ENCODE data around the gene RMDN2. TPM values are rescaled to one million over a fixed set of nuclear protein-coding genes. Genes with fewer than 3 reads are reported as not detected.

The RMDN2 gene
- total RNA-seq, 1 experiment from 2014 or later: 5.3 TPM

- TF ChIP-seq, protein P1, sequence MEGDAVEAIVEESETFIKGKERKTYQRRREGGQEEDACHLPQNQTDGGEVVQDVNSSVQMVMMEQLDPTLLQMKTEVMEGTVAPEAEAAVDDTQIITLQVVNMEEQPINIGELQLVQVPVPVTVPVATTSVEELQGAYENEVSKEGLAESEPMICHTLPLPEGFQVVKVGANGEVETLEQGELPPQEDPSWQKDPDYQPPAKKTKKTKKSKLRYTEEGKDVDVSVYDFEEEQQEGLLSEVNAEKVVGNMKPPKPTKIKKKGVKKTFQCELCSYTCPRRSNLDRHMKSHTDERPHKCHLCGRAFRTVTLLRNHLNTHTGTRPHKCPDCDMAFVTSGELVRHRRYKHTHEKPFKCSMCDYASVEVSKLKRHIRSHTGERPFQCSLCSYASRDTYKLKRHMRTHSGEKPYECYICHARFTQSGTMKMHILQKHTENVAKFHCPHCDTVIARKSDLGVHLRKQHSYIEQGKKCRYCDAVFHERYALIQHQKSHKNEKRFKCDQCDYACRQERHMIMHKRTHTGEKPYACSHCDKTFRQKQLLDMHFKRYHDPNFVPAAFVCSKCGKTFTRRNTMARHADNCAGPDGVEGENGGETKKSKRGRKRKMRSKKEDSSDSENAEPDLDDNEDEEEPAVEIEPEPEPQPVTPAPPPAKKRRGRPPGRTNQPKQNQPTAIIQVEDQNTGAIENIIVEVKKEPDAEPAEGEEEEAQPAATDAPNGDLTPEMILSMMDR (conservative IDR thresholded peaks at IDR 0.05): no peak
- TF ChIP-seq EZH2 (IDR thresholded peaks at IDR 0.05; ENCODE audit: low read depth): no peak
- H3K27ac ChIP-seq: no peak overlapping the region
- ChIA-PET POLR2A (ENCODE audit: unreplicated experiment) (no interaction called here), CTCF (no interaction called here)
- H3K36me3 ChIP-seq (ENCODE audit: low read depth): no peaks in the 10 kb centered on the region
- H3K9me3 ChIP-seq (ENCODE audit: insufficient read depth, low read depth): no peaks in the 10 kb centered on the region
- intact Hi-C loops (cut with micrococcal nuclease; ENCODE audit: unreplicated experiment): no loop called here
- H3K79me2 ChIP-seq (ENCODE audit: low read depth): no peaks in the 10 kb centered on the region
- H2AFZ ChIP-seq: no peak overlapping the region
- no peaks in the 10 kb centered on the region for H3K27me3 ChIP-seq (ENCODE audit: insufficient read depth, low read depth)
- no peaks in the 10 kb centered on the region for H3F3A ChIP-seq (ENCODE audit: insufficient read depth, low read depth)
- no peak overlapping the region for H3K4me2 ChIP-seq
- H4K20me1 ChIP-seq (ENCODE audit: insufficient read depth): no peaks in the 10 kb centered on the region
- H3K4me1 ChIP-seq (replicated peaks; ENCODE audit: insufficient read depth): no peaks in the 10 kb centered on the region
- H3K4me3 ChIP-seq: no peak overlapping the region
- BruUV-seq (replicated peaks): no TSS peak
- H3K9me2 ChIP-seq (ENCODE audit: insufficient read depth): no peaks in the 10 kb centered on the region
- no peak for DNase-seq
These were observed 120.7 kb downstream of the RMDN2 start for GRCh38 chr2:38045811-38046210.

- POLR2A ChIA-PET (ENCODE audit: unreplicated experiment): no interaction called here
- H3K4me2 ChIP-seq: no peak overlapping the region
- H3K27me3 ChIP-seq (ENCODE audit: insufficient read depth, low read depth): no peaks in the 10 kb centered on the region
- H3K79me2 ChIP-seq (ENCODE audit: low read depth): no peaks in the 10 kb centered on the region
- H3F3A ChIP-seq (ENCODE audit: insufficient read depth, low read depth): no peaks in the 10 kb centered on the region
- BruUV-seq (replicated peaks): no TSS peak
- no peaks in the 10 kb centered on the region for H3K36me3 ChIP-seq (ENCODE audit: low read depth)
- no peaks in the 10 kb centered on the region for H3K9me2 ChIP-seq (ENCODE audit: insufficient read depth)
- H4K20me1 ChIP-seq (ENCODE audit: insufficient read depth): no peaks in the 10 kb centered on the region
- no peaks in the 10 kb centered on the region for H3K9me3 ChIP-seq (ENCODE audit: insufficient read depth, low read depth)
- TF ChIP-seq, protein P1 (conservative IDR thresholded peaks at IDR 0.05): no peak
- no peak for TF ChIP-seq EZH2 (IDR thresholded peaks at IDR 0.05; ENCODE audit: low read depth)
- H2AFZ ChIP-seq: no peak overlapping the region
- no peak overlapping the region for H3K27ac ChIP-seq
- H3K4me1 ChIP-seq (replicated peaks; ENCODE audit: insufficient read depth): peaks cover 12% of the 10 kb centered on the region
- intact Hi-C loops (cut with micrococcal nuclease; ENCODE audit: unreplicated experiment): no loop called here
- CTCF ChIA-PET: no interaction called here
- no peak for DNase-seq
- no peak overlapping the region for H3K4me3 ChIP-seq
These were observed 131.1 kb downstream of the RMDN2 start for GRCh38 chr2:38056216-38056615.

DNA sequence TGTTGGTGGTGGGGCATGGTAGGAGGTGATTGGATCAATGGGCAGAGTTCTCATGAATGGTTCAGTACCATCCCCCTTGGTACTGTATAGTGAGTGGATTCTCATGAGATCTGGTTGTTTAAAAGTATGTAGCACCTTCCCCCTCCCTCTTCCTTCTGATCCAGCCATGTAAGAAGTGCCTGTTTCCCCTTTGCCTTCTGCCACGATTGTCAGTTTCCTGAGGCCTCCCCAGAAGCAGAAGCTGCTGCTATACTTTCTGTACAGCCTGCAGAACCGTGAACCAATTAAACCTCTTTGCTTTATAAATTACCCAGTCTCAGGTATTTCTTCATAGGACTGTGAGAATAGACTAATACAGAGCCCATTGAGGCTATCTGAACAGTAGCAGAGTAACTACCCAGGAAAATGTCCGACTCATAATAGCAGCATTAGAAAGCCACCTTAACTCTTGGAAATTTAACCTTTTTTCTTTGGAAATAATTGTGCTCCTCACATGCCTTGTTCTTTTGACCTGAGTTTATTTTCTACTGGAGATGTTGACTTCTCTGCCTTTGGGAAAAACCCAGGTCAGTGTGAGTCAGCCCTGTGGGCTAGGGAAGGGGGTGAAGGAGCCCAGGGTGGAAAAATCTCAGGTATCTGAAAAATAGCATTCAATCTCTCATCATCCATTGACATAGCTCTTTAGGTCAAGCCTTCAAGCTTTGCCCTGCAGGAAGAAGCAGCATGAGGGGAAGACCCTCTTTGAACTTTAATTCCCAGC lies 132.7 kb downstream of the RMDN2 start:
- H3K9me2 ChIP-seq (ENCODE audit: insufficient read depth): no peaks in the 10 kb centered on the region
- no peak overlapping the region for H3K4me3 ChIP-seq
- H2AFZ ChIP-seq: peak overlapping the region; percentile 1; the same call in 1 of the 2 replicates
- H3K27ac ChIP-seq: peak overlapping the region; percentile 11
- peak overlapping the region; percentile 41 for H3K4me2 ChIP-seq
- POLR2A ChIA-PET (ENCODE audit: unreplicated experiment): no interaction called here
- intact Hi-C loops (cut with micrococcal nuclease; ENCODE audit: unreplicated experiment): no loop called here
- no peaks in the 10 kb centered on the region for H3K27me3 ChIP-seq (ENCODE audit: insufficient read depth, low read depth)
- peak in 1 of 2 experiments; percentile 57 for DNase-seq
- H3K9me3 ChIP-seq (ENCODE audit: insufficient read depth, low read depth): no peaks in the 10 kb centered on the region
- H3F3A ChIP-seq (ENCODE audit: insufficient read depth, low read depth): no peaks in the 10 kb centered on the region; the same call in 1 of the 2 replicates
- no peaks in the 10 kb centered on the region for H3K36me3 ChIP-seq (ENCODE audit: low read depth)
- H3K4me1 ChIP-seq (replicated peaks; ENCODE audit: insufficient read depth): peaks cover 12% of the 10 kb centered on the region
- TF ChIP-seq, protein P1 (conservative IDR thresholded peaks at IDR 0.05): no peak
- no peak for TF ChIP-seq EZH2 (IDR thresholded peaks at IDR 0.05; ENCODE audit: low read depth)
- CTCF ChIA-PET: interaction anchor here (0.5 kb wide), 1 partner anchor 217 kb away, joined by 18 read pairs; no protein-coding TSS in a partner anchor
- no TSS peak for BruUV-seq (replicated peaks)
- no peaks in the 10 kb centered on the region for H4K20me1 ChIP-seq (ENCODE audit: insufficient read depth)
- H3K79me2 ChIP-seq (ENCODE audit: low read depth): no peaks in the 10 kb centered on the region
